ENCODE measurements around the gene VAMP3. TPM values are rescaled to one million over a fixed set of nuclear protein-coding genes. Genes with fewer than 3 reads are reported as not detected.
A peak's percentile ranks its signal among the peaks of the same experiment; 100 is the strongest.

The VAMP3 gene
- total RNA-seq, 3 donors from 2014 or later, result 75.7 to 167 (median 81.2) TPM

DNA sequence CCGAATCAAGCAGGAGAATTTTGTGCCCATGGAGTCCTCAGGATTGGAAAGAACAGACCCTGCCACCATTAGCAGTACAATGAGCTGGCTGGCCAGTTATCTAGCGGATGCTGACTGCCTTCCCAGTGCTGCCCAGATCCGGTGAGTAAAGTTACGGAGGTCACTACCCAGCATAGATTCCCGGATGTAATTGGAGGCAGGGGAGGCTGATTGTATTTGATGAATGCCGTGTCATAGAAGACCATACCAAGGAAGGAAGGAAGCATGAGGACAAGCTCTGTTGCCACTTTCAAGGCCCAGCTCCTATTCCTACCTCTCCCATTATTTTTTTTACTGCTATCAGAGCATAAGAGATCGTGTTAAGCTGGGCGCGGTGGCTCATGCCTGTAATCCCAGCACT is 26.2 kb upstream of the VAMP3 start:
- no peak overlapping the region for H3K4me3 ChIP-seq
- H3K27me3 ChIP-seq, result no peaks in the 10 kb centered on the region
- DNase-seq (ENCODE audit: low spot score in 2 of 2), result no peak
- no peak overlapping the region for H3K27ac ChIP-seq
- H3K4me1 ChIP-seq, result no peaks in the 10 kb centered on the region
- H3K9me3 ChIP-seq, result no peaks in the 10 kb centered on the region
- TF ChIP-seq POLR2A (IDR thresholded peaks at IDR 0.05) (no peak), POLR2AphosphoS5 (IDR thresholded peaks at IDR 0.05) (no peak)
- TF ChIP-seq, protein P1, sequence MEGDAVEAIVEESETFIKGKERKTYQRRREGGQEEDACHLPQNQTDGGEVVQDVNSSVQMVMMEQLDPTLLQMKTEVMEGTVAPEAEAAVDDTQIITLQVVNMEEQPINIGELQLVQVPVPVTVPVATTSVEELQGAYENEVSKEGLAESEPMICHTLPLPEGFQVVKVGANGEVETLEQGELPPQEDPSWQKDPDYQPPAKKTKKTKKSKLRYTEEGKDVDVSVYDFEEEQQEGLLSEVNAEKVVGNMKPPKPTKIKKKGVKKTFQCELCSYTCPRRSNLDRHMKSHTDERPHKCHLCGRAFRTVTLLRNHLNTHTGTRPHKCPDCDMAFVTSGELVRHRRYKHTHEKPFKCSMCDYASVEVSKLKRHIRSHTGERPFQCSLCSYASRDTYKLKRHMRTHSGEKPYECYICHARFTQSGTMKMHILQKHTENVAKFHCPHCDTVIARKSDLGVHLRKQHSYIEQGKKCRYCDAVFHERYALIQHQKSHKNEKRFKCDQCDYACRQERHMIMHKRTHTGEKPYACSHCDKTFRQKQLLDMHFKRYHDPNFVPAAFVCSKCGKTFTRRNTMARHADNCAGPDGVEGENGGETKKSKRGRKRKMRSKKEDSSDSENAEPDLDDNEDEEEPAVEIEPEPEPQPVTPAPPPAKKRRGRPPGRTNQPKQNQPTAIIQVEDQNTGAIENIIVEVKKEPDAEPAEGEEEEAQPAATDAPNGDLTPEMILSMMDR (IDR thresholded peaks at IDR 0.05), result no peak
- H3K36me3 ChIP-seq, result no peaks in the 10 kb centered on the region
- intact Hi-C loops (cut with DNase I; ENCODE audit: low total_unique reads), result no loop called here

DNA sequence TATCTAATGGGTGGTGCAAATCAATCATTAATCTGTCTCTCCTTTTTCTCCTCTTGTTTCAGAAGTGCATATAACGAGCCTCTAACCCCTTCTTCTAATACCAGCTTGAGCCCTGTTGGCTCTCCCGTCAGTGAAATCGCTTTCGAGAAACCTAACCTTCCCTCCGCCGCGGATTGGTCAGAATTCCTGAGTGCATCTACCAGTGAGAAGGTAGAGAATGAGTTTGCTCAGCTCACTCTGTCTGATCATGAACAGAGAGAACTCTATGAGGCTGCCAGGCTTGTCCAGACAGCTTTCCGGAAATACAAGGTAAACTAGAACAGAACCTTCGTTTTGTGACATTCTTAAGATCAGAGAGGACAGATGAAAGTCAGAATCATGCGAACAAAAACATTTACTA is 25.3 kb upstream of the VAMP3 start:
- TF ChIP-seq POLR2A (IDR thresholded peaks at IDR 0.05) (no peak), POLR2AphosphoS5 (IDR thresholded peaks at IDR 0.05) (no peak)
- TF ChIP-seq, protein P1 (IDR thresholded peaks at IDR 0.05), result no peak
- Histone ChIP-seq H3K36me3 (no peaks in the 10 kb centered on the region), H3K4me3 (no peak overlapping the region), H3K27me3 (no peaks in the 10 kb centered on the region), H3K9me3 (no peaks in the 10 kb centered on the region), H3K4me1 (no peaks in the 10 kb centered on the region), H3K27ac (peak overlapping the region; percentile 39 to 43)
- intact Hi-C loops (cut with DNase I; ENCODE audit: low total_unique reads), result no loop called here
- peak; percentile 60 to 67 for DNase-seq (ENCODE audit: low spot score in 2 of 2)

DNA sequence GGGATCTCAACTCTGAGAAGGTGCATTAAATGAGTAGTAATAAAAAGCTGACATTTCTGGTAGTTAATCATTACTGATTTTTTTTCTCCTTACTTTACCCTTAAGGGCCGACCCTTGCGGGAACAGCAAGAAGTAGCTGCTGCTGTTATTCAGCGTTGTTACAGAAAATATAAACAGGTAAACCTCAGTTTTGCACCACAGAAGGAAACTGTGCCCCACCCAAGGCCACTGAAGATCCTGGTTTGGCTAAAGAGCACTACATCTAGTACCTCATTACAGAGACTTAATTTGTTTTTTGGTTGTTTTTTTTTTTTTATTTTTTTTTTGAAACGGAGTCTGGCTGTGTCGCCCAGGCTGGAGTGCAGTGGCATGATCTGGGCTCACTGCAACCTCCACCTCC is 23.5 kb upstream of the VAMP3 start:
- DNase-seq (ENCODE audit: low spot score in 2 of 2), result no peak
- Histone ChIP-seq H3K9me3 (no peaks in the 10 kb centered on the region), H3K27ac (no peak overlapping the region), H3K36me3 (no peaks in the 10 kb centered on the region), H3K4me3 (no peak overlapping the region), H3K27me3 (no peaks in the 10 kb centered on the region), H3K4me1 (no peaks in the 10 kb centered on the region)
- intact Hi-C loops (cut with DNase I; ENCODE audit: low total_unique reads), result no loop called here
- TF ChIP-seq, protein P1 (IDR thresholded peaks at IDR 0.05), result no peak

DNA sequence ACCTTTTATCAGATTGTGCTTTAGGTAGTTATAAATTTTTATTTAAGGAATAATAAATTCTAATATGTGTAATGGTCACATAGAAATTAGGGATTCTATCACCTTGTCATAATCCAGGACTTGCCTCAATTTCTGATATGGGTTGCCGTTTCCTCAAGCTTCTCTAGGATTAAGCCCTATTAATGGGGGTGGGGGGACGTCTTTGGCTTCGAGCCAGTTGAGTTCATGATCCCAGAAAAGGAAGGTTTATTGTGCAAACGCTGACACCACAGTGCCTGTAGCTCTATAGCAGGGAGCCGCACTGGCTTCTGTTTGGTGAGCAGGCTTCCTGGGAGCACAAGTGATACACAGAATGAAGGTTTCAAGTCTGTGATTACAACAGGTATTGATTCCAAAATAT is 22.0 kb upstream of the VAMP3 start:
- no peak overlapping the region for H3K27ac ChIP-seq
- no peak overlapping the region for H3K4me3 ChIP-seq
- TF ChIP-seq, protein P1 (IDR thresholded peaks at IDR 0.05), result no peak
- TF ChIP-seq POLR2A (IDR thresholded peaks at IDR 0.05) (no peak), POLR2AphosphoS5 (IDR thresholded peaks at IDR 0.05) (no peak)
- no peaks in the 10 kb centered on the region for H3K9me3 ChIP-seq
- intact Hi-C loops (cut with DNase I; ENCODE audit: low total_unique reads), result no loop called here
- H3K4me1 ChIP-seq, result no peaks in the 10 kb centered on the region
- no peak for DNase-seq (ENCODE audit: low spot score in 2 of 2)
- no peaks in the 10 kb centered on the region for H3K36me3 ChIP-seq
- no peaks in the 10 kb centered on the region for H3K27me3 ChIP-seq

DNA sequence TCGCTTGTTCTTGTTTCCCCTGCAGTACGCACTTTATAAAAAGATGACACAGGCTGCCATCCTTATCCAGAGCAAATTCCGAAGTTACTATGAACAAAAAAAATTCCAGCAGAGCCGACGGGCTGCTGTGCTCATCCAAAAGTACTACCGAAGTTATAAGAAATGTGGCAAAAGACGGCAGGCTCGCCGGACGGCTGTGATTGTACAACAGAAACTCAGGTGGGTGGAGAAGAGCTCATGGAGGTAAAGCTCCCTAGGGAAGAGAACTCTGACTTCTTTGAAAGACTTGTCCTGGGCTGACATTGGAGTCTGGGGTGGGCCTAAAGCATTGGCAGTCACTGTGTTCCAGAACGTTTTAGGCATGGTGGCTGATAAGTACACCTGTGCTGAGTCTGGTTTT is 19.9 kb upstream of the VAMP3 start:
- no peaks in the 10 kb centered on the region for H3K4me1 ChIP-seq
- intact Hi-C loops (cut with DNase I; ENCODE audit: low total_unique reads), result no loop called here
- H3K4me3 ChIP-seq, result no peak overlapping the region
- DNase-seq (ENCODE audit: low spot score in 2 of 2), result no peak
- no peaks in the 10 kb centered on the region for H3K36me3 ChIP-seq
- H3K27me3 ChIP-seq, result no peaks in the 10 kb centered on the region
- no peak for TF ChIP-seq POLR2AphosphoS5 (IDR thresholded peaks at IDR 0.05)
- TF ChIP-seq POLR2A (IDR thresholded peaks at IDR 0.05), result no peak
- TF ChIP-seq, protein P1 (IDR thresholded peaks at IDR 0.05), result no peak
- no peaks in the 10 kb centered on the region for H3K9me3 ChIP-seq
- H3K27ac ChIP-seq, result no peak overlapping the region
